Sigmoid colon (tissue), 7 donors: ENCODE data around the gene YWHAB. TPM values are rescaled to one million over a fixed set of nuclear protein-coding genes. Genes with fewer than 3 reads are reported as not detected.

Experiments used
- DNase-seq: peaks from one replicate; pipeline ENCODE4 v3.0.0-alpha.2; 2019
- H3K27ac ChIP-seq, 4 donors: fragments of 200-600 bp; sonication (generic); one replicate each; pipeline ENCODE4 v1.5.1; 2016 to 2019; ENCODE audit warnings: mild to moderate bottlenecking in 1 of 4
- H3K27me3 ChIP-seq, 3 donors: fragments of 200-600 bp; sonication (generic); one replicate each; pipeline ENCODE4 v1.5.1; 2019; ENCODE audit warnings: mild to moderate bottlenecking in 1 of 3
- H3K36me3 ChIP-seq, 4 donors: fragments of 200-600 bp; sonication (generic); one replicate each; pipeline ENCODE4 v1.5.1; 2016 to 2019
- H3K4me1 ChIP-seq, 4 donors: fragments of 200-600 bp; sonication (generic); one replicate each; pipeline ENCODE4 v1.5.1; 2017 to 2019
- H3K4me3 ChIP-seq, 4 donors: fragments of 200-600 bp; sonication (generic); one replicate each; pipeline ENCODE4 v1.5.1; 2017 to 2019; ENCODE audit warnings: mild to moderate bottlenecking in 2 of 4, moderate library complexity in 1 of 4
- H3K9me3 ChIP-seq, 4 donors: fragments of 200-600 bp in 3 of 4; sonication (generic) in 3 of 4; one replicate each; pipeline versions ENCODE4 v1.5.1 to v1.6.1; 2013 to 2019
- EP300 ChIP-seq, 4 donors: sonication (generic); formaldehyde crosslinking; IDR thresholded peaks; one replicate each; pipeline ENCODE4 v1.6.1; 2017; ENCODE audit warnings: antibody characterized with exemption in 4 of 4
- POLR2A ChIP-seq, 2 donors: fragments of 450-650 bp; IDR thresholded peaks; one replicate each; pipeline ENCODE4 v1.6.1; 2016; ENCODE audit warnings: antibody characterized with exemption in 2 of 2, mild to moderate bottlenecking in 2 of 2, moderate library complexity in 2 of 2
- POLR2AphosphoS5 ChIP-seq, 4 donors: sonication (generic); formaldehyde crosslinking; IDR thresholded peaks; one replicate each; pipeline ENCODE4 v1.6.1; 2017; ENCODE audit warnings: antibody characterized with exemption in 4 of 4
- WGBS, 2 donors: extraction: QIAGEN DNeasy Blood & Tissue Kit; methylation state at CpG; one replicate each; pipeline ENCODE4 v1.1.7; 2013; 5-methylcytosine and 5-hydroxymethylcytosine counted together
- intact Hi-C: fragments of 100-400 bp; cut with DNase I; formaldehyde crosslinking; loops from one replicate; pipeline ENCODE4 v1.15.1; 2023
- polyA plus RNA-seq, 3 donors: library from polyadenylated mRNA; stranded (reverse); fragments of 200-250 nt; gene quantifications; one replicate each; pipeline ENCODE4 v1.2.3, GENCODE V29; 2013
- total RNA-seq, 4 donors: library from RNA; depleted of rRNA; stranded (reverse); fragments of >200 nt; gene quantifications; one replicate each; pipeline ENCODE4 v1.1.0, GENCODE V29; 2016
- TF ChIP-seq, protein P1 (sequence below), 4 experiments: fragments of 450-650 bp in 3 of 4; fragments of 200-600 bp in 1 of 4; IDR thresholded peaks; one replicate each; pipeline ENCODE4 v1.5.1; 2016 to 2019; ENCODE audit warnings: antibody characterized with exemption in 4 of 4, mild to moderate bottlenecking in 3 of 4, moderate library complexity in 2 of 4
- donor health status: healthy with polysubstance abuse.
- donor health status: Bipolar disorder and iron deficiency.
- donor health status: healthy.

YWHAB gene
- total and polyA plus RNA-seq, 7 donors = 80.3 to 214 (median 110) TPM

DNA sequence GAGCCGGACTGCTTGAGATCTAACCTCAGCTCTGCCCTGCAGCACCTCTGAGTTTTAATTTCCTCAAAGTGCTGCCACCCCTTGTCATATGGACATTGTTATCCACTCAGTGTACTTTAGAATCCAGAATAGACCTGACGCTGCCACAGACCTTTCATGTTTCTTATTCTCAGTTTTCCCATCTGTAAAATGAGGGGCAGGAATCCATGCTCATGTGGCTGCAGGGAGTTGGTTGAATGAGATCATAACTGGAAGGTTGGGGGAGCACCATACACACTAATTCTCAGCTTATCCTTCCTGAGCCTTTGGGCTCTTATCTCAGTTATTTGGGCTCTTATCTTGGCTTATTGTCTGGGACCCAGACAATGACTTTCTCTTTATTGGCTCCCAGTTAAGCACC, 26.7 kb downstream of the YWHAB start:
- peaks cover 0 to 17% (median 13%) of the 10 kb centered on the region in 4 donors for H3K4me1 ChIP-seq
- no peak overlapping the region for H3K27ac ChIP-seq
- peaks cover 0 to 13% (median 3%) of the 10 kb centered on the region in 4 donors for H3K36me3 ChIP-seq
- no peaks in the 10 kb centered on the region for H3K27me3 ChIP-seq
- H3K4me3 ChIP-seq = no peak overlapping the region
- no peak for TF ChIP-seq POLR2A (IDR thresholded peaks at IDR 0.05)
- TF ChIP-seq, protein P1, sequence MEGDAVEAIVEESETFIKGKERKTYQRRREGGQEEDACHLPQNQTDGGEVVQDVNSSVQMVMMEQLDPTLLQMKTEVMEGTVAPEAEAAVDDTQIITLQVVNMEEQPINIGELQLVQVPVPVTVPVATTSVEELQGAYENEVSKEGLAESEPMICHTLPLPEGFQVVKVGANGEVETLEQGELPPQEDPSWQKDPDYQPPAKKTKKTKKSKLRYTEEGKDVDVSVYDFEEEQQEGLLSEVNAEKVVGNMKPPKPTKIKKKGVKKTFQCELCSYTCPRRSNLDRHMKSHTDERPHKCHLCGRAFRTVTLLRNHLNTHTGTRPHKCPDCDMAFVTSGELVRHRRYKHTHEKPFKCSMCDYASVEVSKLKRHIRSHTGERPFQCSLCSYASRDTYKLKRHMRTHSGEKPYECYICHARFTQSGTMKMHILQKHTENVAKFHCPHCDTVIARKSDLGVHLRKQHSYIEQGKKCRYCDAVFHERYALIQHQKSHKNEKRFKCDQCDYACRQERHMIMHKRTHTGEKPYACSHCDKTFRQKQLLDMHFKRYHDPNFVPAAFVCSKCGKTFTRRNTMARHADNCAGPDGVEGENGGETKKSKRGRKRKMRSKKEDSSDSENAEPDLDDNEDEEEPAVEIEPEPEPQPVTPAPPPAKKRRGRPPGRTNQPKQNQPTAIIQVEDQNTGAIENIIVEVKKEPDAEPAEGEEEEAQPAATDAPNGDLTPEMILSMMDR (IDR thresholded peaks at IDR 0.05) = no peak
- TF ChIP-seq EP300 (IDR thresholded peaks at IDR 0.05) = no peak
- TF ChIP-seq POLR2AphosphoS5 (IDR thresholded peaks at IDR 0.05) = no peak
- no peaks in the 10 kb centered on the region for H3K9me3 ChIP-seq
- intact Hi-C loops = no loop called here
- WGBS, 2 donors = 94% methylated on average over 2 of the region's 2 CpGs
- no peak for DNase-seq

DNA sequence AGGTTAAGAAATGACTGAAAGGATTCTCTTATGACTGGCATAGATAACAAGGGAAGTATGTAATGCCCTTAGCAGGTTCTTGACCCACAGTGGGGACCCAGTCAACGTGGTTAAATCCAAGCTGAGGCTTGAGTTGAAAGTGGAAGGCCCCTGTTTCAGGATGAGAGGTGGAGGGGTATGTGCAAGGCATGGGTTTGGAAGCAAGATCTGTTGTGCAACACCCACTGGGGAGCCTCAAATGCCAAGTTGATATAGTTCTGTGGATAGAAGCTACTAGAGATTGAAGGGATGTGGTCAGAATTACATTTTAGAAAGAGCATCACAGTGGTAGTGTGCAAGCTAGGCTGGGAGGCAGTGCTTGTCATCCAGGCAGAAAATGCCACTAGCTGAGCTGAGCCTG, 29.4 kb downstream of the YWHAB start:
- H3K27me3 ChIP-seq = no peaks in the 10 kb centered on the region
- TF ChIP-seq, protein P1 (IDR thresholded peaks at IDR 0.05) = no peak
- no peak for DNase-seq
- H3K4me1 ChIP-seq = peaks cover 0 to 10% (median 8%) of the 10 kb centered on the region in 4 donors
- no peak overlapping the region for H3K27ac ChIP-seq
- H3K36me3 ChIP-seq = no peaks in the 10 kb centered on the region
- intact Hi-C loops = no loop called here
- WGBS, 2 donors = 71 to 81% methylated on average over 1 of the region's 1 CpG
- no peaks in the 10 kb centered on the region for H3K9me3 ChIP-seq
- no peak overlapping the region for H3K4me3 ChIP-seq

DNA sequence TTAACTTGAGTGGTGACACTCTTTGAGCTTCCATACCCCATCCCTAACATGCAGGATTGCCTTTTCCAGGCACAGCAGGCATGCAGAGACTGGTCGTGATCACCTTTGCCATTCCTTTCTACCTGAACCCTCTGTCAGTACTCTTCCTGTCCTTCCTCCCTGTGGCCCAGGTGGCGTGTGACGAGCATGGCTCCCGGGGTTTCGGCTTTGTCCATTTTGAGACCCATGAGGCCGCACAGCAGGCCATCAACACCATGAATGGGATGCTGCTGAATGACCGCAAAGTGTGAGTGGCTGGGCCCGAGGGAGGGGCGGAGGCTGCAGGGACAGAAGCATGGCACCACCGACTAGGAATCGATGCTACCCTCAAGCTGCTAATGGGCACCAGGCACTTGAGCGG, 31.1 kb downstream of the YWHAB start:
- intact Hi-C loops = no loop called here
- no peak overlapping the region for H3K27ac ChIP-seq
- DNase-seq = no peak
- no peaks in the 10 kb centered on the region for H3K27me3 ChIP-seq
- H3K9me3 ChIP-seq = no peaks in the 10 kb centered on the region
- H3K4me3 ChIP-seq = no peak overlapping the region
- TF ChIP-seq POLR2A (IDR thresholded peaks at IDR 0.05) (no peak), EP300 (IDR thresholded peaks at IDR 0.05) (no peak), POLR2AphosphoS5 (IDR thresholded peaks at IDR 0.05) (no peak)
- TF ChIP-seq, protein P1 (IDR thresholded peaks at IDR 0.05) = no peak
- no peaks in the 10 kb centered on the region for H3K36me3 ChIP-seq
- 96% methylated on average over 12 of the region's 12 CpGs for WGBS, 2 donors
- no peaks in the 10 kb centered on the region for H3K4me1 ChIP-seq

DNA sequence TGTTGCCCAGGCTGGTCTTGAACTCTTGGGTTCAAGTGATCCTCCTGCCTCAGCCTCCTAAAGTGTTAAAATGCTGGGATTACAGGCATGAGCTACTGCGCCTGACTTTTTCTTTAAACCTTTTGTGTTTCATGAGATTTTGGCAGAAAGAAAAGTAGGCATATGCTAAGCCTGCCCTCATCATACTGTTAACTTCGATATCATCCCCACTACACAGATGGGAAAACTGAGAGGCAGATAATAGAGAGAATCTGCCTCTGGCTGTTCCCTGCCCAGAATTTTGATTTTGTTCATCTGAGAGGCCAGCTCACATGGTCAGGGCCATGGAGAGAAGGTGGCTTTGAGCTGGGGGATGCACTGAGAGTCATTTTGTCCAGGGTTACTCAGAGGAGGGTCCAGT, 31.9 kb downstream of the YWHAB start:
- H3K27ac ChIP-seq = no peak overlapping the region
- no peaks in the 10 kb centered on the region for H3K9me3 ChIP-seq
- no peaks in the 10 kb centered on the region for H3K27me3 ChIP-seq
- WGBS, 2 donors = 96 to 98% methylated on average over 2 of the region's 2 CpGs
- intact Hi-C loops = no loop called here
- no peak overlapping the region for H3K4me3 ChIP-seq
- TF ChIP-seq EP300 (IDR thresholded peaks at IDR 0.05) (no peak), POLR2A (IDR thresholded peaks at IDR 0.05) (no peak), POLR2AphosphoS5 (IDR thresholded peaks at IDR 0.05) (no peak)
- TF ChIP-seq, protein P1 (IDR thresholded peaks at IDR 0.05) = no peak
- no peaks in the 10 kb centered on the region for H3K4me1 ChIP-seq
- no peak for DNase-seq
- no peaks in the 10 kb centered on the region for H3K36me3 ChIP-seq

DNA sequence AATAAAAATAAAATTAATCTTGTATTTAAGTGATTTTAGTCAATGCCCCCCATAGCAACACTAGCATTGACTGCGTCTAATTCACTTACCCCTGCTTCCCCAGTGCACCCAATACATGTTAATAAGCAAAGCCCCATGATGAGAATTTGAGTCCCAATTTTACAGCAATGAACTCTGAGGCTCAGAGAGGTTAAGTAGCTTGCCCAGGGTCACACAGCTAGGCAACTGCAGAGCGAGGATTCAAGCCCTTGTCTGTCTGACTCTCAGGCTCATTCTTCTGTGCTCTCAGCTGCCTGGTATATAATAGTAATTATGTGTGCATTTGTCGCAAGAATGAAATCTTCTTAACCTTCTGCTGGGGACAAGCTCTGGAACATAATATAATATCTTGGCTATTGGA, 32.8 kb downstream of the YWHAB start:
- Histone ChIP-seq H3K27ac (no peak overlapping the region), H3K4me1 (no peaks in the 10 kb centered on the region), H3K9me3 (no peaks in the 10 kb centered on the region), H3K27me3 (no peaks in the 10 kb centered on the region), H3K4me3 (no peak overlapping the region), H3K36me3 (no peaks in the 10 kb centered on the region)
- intact Hi-C loops = no loop called here
- TF ChIP-seq POLR2A (IDR thresholded peaks at IDR 0.05) = no peak
- TF ChIP-seq, protein P1 (IDR thresholded peaks at IDR 0.05) = no peak
- TF ChIP-seq EP300 (IDR thresholded peaks at IDR 0.05) = no peak
- no peak for TF ChIP-seq POLR2AphosphoS5 (IDR thresholded peaks at IDR 0.05)
- 96 to 97% methylated on average over 3 of the region's 3 CpGs for WGBS, 2 donors
- no peak for DNase-seq
